ENCODE measurements around the gene PLXDC1. TPM values are rescaled to one million over a fixed set of nuclear protein-coding genes. Genes with fewer than 3 reads are reported as not detected.
"Not testable (repeated sequence)": the region's sequence is repeated elsewhere in the genome, so short reads cannot be mapped to it uniquely, and the experiment has no call there.

The PLXDC1 gene
- polyA plus RNA-seq, 3 donors from 2014 or later: 2.8 to 9.7 (median 6.8) TPM

DNA sequence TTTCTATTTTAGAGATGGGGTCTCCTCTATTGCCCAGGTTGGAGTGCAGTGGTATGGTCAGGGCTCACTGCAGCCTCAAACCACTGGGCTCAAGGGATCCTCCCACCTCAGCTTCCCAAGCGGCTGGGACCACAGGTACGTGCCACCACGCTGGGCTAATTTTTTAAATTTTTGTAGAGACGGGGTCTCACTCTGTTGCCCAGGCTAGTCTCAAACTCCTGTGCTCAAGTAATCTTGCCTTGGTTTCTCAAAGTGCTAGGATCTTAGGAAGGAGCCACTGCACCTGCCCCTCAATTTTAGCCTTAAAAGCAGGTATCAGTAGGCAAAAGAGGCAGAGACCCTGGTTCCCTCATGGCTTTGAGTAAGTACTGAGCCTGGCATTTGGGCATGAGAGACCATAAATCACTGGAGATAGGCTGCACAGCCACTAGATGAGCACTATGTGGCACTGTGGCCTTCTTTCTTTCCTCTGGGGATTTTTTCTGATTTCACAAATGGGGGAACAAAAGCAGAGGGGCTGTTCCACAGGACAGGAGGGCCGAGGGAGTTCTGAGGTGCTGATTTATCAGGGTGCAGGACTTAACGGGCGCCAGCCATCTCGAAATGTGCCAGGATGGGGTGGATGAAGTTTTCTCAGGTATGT lies 82.2 kb downstream of the PLXDC1 start:
- no peak overlapping the region for H3K4me3 Mint-ChIP-seq
- peak; percentile 49 to 63 (median 58) for DNase-seq
- H3K9me3 Mint-ChIP-seq: no peaks in the 10 kb centered on the region
- H3K36me3 Mint-ChIP-seq: peaks cover 0 to 3% (median 3%) of the 10 kb centered on the region in 3 donors
- H3K4me1 Mint-ChIP-seq: peaks cover 6% of the 10 kb centered on the region in 2 donors
- H3K27me3 Mint-ChIP-seq (ENCODE audit: low read depth in 3 of 3): peaks cover 1 to 4% (median 3%) of the 10 kb centered on the region in 3 donors
- peak overlapping the region in 3 of 6 donors; percentile 4 to 82 (median 42) for H3K27ac Mint-ChIP-seq

DNA sequence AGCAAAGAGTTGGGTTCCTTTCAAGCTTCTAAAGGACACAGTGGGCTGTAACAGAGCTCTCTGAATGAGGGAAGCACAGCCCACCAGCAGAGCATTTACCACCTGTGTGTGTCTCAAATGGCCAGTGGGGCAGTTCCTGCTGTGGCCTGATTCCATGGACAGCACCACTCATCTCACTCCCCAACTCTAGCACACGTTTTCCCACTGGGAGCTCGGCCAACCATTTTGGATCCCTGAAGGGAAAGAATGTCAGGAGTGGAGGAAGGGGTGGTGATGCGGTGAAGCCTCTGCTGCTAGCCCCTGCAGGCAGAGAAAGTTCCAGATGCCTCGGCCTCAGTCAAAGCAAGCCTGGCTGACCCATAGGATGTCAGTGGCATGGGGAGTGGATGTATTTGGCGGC lies 86.6 kb downstream of the PLXDC1 start:
- Mint-ChIP-seq H3K4me3 (no peak overlapping the region), H3K27ac (no peak overlapping the region)

DNA sequence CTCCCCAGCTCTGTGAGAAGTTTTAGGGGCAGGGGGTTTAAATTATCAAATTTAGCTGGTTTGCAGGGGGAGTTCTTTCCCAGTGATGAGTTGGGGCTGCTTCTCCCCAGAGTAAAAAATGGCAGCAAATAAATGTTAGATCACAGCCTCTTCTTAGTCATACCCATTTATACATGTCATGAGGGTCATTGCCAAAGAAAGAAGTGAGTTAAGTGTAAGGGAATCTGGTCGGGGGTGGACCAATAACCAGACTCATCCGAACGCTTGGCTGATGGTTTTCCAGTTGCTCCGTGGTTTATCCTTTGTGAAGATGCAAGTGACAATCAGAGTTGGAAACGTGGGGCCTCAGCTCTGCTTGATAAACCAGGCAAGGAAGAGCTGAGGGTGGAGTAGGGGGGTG lies 87.1 kb downstream of the PLXDC1 start:
- no peak for DNase-seq
- Mint-ChIP-seq H3K4me1 (peaks cover under 1 to 3% of the 10 kb centered on the region in 2 donors), H3K27ac (no peak overlapping the region), H3K36me3 (no peaks in the 10 kb centered on the region), H3K27me3 (ENCODE audit: low read depth in 3 of 3) (peaks cover under 1 to 2% (median 1%) of the 10 kb centered on the region in 3 donors), H3K4me3 (no peak overlapping the region), H3K9me3 (no peaks in the 10 kb centered on the region)

More for the DNA sequence above, 86.6 kb downstream of the PLXDC1 start:
- Mint-ChIP-seq H3K9me3 (no peaks in the 10 kb centered on the region), H3K4me1 (peaks cover 3 to 6% of the 10 kb centered on the region in 2 donors), H3K36me3 (no peaks in the 10 kb centered on the region), H3K27me3 (ENCODE audit: low read depth in 3 of 3) (peaks cover 1 to 4% (median 3%) of the 10 kb centered on the region in 3 donors)
- DNase-seq: no peak

DNA sequence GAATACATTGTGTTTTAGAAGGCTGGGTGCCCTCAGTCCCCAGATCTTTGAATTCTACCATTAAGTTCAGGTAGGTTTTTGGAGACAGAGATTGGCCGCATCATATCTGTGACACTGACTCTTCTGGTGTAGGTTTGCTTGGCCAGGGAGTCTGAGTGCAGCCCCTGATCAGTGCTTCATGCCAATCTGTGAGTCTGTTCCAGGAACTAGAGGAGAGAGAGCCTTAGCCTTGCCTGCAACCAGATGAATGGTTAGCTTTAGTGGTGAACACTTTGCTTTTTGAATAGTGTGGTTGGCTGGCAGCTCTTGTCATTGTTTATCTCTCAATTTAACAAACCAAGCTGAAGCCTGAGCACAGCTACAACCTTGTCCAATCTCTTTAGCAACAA lies 87.8 kb downstream of the PLXDC1 start:
- no peak for DNase-seq
- Mint-ChIP-seq H3K36me3 (no peaks in the 10 kb centered on the region), H3K4me3 (no peak overlapping the region), H3K27me3 (ENCODE audit: low read depth in 3 of 3) (peaks cover under 1 to 2% (median 1%) of the 10 kb centered on the region in 3 donors), H3K4me1 (no peaks in the 10 kb centered on the region), H3K27ac (no peak overlapping the region), H3K9me3 (no peaks in the 10 kb centered on the region)

DNA sequence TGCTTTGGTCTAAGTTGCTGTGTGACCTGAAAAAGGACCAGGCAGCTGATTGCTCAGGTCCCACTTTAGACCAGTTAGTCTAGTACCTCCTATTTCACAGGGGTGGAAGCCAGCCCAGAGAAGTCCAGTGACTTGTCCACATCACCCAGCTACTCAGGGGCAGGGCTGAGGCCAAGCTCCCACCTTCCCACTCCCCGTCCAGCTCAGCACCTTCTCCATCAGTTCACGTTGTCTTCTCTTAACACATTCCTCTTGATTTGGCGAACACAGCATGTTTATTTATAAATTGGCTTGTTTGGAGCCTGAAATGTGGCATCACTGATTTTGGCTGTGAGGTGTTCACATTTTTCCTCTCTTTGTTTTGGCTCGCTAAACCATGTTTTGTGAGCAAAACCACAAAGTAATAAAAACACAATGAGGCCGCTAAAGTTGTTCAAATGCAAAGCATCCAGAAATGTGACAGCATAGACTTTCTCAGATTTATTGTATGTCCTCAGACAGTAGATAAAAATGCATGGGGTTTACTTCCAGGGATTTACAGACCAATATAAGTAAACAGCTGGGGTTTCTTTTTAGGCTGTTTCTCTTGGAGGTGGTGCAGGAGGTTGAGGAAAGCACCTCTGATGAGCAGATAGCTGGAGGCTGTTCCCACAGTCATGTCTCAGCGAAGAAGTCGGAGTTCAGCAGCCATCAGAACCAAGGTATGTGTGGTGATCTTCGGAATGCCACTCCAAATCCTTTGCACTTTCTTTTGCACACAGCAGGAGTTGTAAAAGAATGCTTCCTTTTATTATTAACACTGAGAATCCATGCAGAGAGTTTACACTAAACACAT lies 88.4 kb downstream of the PLXDC1 start:
- Mint-ChIP-seq H3K27ac (no peak overlapping the region), H3K4me3 (no peak overlapping the region), H3K4me1 (peaks cover 0 to 2% of the 10 kb centered on the region in 2 donors), H3K9me3 (no peaks in the 10 kb centered on the region), H3K36me3 (no peaks in the 10 kb centered on the region), H3K27me3 (ENCODE audit: low read depth in 3 of 3) (peaks cover 1 to 2% (median 1%) of the 10 kb centered on the region in 3 donors)
- DNase-seq: no peak

DNA sequence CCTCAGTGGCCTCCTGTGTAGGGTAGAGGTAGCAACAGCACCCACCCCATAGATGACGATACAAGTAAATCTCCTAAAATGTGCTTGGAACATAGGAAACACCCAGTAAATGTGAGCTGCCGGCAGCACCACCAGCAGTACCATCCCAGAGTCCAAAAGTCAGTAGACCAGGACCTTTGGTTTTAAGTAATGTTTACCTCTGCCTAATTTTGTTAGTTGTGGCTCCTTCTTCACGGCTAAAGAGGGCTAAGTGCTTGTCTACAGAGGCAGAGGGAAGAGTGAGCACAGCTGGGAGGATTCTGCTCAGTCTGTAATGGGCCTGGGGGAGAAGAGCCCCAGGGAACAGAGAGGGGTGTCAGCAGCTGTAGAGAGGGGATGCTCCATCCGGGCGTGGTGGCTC lies 92.9 kb downstream of the PLXDC1 start:
- Mint-ChIP-seq H3K27me3 (ENCODE audit: low read depth in 3 of 3) (peaks cover 2 to 12% (median 6%) of the 10 kb centered on the region in 3 donors), H3K4me3 (peak overlapping the region in 1 of 5 donors; percentile 59), H3K9me3 (no peaks in the 10 kb centered on the region), H3K36me3 (no peaks in the 10 kb centered on the region), H3K4me1 (peaks cover 9 to 17% of the 10 kb centered on the region in 2 donors), H3K27ac (no peak overlapping the region)
- DNase-seq: no peak

DNA sequence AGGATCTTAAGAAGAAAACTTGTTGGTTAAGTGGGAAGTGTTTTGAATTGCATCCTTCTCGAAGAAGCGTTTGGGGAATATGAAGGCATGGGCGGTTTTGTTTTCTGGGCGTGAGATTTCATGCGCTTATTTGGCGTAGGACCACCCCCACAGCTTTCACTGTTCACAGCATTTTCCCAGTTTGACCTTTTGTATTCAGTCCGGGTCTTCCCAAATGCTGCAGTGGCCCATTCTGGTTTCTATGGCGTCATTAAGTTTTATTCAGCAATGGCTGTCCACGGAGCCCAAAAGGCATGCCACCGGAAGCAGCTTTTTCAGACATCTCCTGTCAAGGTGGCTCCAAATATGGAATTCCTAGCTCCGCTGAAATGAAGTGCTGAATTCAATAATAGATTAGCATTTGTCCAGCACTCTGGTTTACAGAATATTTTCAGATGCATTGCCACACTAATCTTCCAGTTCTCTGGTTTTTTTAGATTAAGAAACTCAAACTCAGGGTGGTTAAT lies 93.7 kb downstream of the PLXDC1 start:
- H3K4me3 Mint-ChIP-seq: peak overlapping the region; percentile 47 to 84 (median 82)
- DNase-seq: no peak
- peaks cover 9 to 17% of the 10 kb centered on the region in 2 donors for H3K4me1 Mint-ChIP-seq
- H3K36me3 Mint-ChIP-seq: no peaks in the 10 kb centered on the region
- peak overlapping the region in 2 of 6 donors; percentile 4 to 21 for H3K27ac Mint-ChIP-seq
- H3K27me3 Mint-ChIP-seq (ENCODE audit: low read depth in 3 of 3): peaks cover 2 to 14% (median 6%) of the 10 kb centered on the region in 3 donors
- H3K9me3 Mint-ChIP-seq: no peaks in the 10 kb centered on the region

DNA sequence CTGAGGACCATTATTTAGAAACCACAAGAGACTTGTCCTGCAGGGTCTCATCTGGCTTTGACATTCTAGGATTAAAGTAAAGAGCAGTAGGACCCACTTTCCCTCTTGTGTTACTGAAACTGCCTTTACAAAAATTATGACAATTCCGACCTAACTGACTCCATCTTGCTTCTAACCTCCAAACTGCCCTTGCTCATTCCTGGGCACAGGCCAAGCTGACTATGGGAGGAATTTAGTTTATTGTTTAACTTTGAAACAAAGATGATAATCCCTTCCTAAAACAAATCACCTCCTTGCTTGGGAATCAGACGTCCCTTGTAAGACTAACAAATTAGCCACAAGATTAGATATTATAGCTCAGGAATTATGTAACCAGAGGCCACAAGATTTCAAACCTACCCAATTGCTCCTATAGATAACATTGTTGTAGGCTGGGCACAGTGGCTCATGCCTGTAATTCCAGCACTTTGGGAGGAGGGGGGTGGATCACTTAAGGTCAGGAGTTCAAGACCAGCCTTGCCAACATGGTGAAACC lies 97.3 kb downstream of the PLXDC1 start:
- Mint-ChIP-seq H3K9me3 (no peaks in the 10 kb centered on the region), H3K4me1 (peaks cover 9 to 17% of the 10 kb centered on the region in 2 donors), H3K4me3 (no peak overlapping the region), H3K27me3 (ENCODE audit: low read depth in 3 of 3) (peaks cover 2 to 14% (median 6%) of the 10 kb centered on the region in 3 donors), H3K27ac (no peak overlapping the region), H3K36me3 (no peaks in the 10 kb centered on the region)
- no peak for DNase-seq

DNA sequence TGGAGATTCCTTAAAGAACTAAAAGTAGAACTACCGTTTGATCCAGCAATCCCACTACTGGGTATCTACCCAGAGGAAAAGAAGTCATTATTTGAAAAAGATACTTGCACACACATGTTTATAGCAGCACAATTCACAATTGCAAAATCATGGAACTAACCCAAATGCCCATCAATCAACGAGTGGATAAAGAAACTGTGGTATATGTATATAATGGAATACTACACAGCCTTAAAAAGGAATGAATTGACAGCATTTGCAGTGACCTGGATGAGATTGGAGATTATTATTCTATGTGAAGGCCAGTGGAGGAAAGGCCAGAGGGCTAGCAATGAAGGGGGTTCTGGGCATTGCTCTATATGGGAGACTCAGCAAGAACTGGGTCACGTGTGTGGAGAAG lies 99.0 kb downstream of the PLXDC1 start:
- H3K27me3 Mint-ChIP-seq (ENCODE audit: low read depth in 3 of 3): peaks cover 2 to 14% (median 5%) of the 10 kb centered on the region in 3 donors
- not testable (repeated sequence) for H3K4me1 Mint-ChIP-seq, H3K4me3 Mint-ChIP-seq, H3K27ac Mint-ChIP-seq, H3K9me3 Mint-ChIP-seq, H3K36me3 Mint-ChIP-seq, DNase-seq

DNA sequence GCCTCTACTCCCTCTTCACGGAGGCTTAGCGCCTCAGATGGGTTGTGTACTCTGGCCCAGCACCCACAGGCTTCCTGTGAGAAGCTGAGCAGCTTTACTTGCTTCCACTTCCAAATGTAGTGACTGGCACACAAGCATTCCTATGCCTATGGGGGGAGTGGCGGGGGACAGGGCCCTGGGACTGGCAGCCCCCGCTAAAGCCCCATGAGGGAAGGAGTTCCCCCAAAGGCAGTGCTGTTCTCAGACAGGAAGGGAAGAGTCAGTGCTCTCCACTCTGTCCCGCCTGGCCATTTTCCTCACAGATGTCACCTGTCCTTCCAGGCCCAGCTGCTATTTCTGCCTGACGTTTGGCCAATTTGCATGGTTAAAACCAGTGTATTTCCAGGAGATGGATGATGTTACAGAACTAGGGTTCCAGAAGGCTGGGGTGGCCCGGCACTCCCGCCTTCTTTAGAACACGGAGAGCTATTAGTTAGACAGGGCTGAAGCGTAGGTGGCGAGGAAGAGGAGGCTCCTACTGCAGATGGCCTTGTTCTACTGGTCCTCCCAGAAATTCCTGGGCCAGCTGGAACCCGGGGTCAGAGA lies 100.3 kb downstream of the PLXDC1 start:
- Mint-ChIP-seq H3K27ac (no peak overlapping the region), H3K4me1 (peaks cover 0 to 1% of the 10 kb centered on the region in 2 donors), H3K36me3 (peaks cover 0 to 3% (median 0%) of the 10 kb centered on the region in 3 donors), H3K4me3 (no peak overlapping the region), H3K9me3 (peaks cover 9 to 22% (median 15%) of the 10 kb centered on the region in 6 donors), H3K27me3 (ENCODE audit: low read depth in 3 of 3) (peaks cover 0 to 6% (median 2%) of the 10 kb centered on the region in 3 donors)
- DNase-seq: no peak

DNA sequence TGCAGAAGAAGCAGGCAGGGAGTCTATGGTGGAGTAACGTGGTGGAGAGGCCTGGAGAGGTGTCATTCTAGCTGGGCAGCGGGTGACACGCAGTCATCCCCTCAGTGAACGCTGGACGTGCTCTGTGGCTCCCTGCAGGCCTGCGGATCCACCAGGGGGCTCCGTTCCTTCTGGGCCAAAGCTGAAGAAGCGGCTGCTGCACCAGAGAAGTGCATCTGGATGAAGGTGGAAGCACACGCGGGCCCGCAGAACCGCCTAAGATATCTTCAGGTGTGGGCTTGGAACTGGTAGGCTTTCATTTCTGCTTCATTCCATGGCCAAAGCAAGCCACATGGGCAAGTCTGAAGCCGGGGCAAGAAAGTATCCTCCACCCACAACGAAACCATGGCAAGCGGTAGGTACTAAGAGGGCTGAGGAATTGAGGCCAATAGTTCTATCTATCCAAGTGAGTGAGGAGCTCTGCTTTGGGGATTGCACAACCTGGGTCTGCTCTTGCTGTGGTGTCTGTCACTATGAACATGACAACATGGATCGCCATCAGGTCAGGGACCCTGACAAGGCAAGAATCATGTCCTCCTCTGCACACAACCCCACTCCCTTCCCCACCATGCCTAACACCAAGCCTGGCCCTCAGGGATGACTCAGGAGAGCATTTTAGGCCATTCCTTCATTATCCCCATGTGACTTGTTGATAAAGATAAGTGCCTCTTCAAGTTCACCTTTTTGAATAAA lies 105.3 kb downstream of the PLXDC1 start:
- Mint-ChIP-seq H3K4me1 (no peaks in the 10 kb centered on the region), H3K4me3 (no peak overlapping the region), H3K27ac (no peak overlapping the region), H3K36me3 (peaks cover 0 to 7% (median 0%) of the 10 kb centered on the region in 3 donors), H3K27me3 (ENCODE audit: low read depth in 3 of 3) (peaks cover 0 to 2% (median 0%) of the 10 kb centered on the region in 3 donors), H3K9me3 (peaks cover 10 to 35% (median 18%) of the 10 kb centered on the region in 6 donors)
- no peak for DNase-seq

DNA sequence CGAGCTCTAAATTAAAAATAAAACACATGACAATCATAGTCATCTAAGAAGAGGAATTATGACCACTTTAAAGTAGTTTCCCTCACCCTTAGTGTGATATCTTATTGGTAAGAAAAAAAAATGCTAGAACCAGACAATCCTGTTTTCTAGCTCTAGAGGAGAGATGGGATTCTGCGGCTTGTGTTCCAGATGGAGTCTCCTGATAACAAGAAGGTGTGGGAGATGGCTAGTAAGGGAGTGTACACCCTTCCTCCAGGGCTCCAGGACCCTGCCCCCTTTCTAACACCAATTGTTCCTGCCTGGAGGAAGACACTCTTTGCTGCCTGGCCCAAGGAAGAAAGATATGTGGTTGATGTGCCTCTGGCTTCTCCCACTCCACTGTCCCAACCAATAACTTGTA lies 115.4 kb downstream of the PLXDC1 start:
- no peak overlapping the region for H3K4me3 Mint-ChIP-seq
- peaks cover 2 to 7% (median 5%) of the 10 kb centered on the region in 3 donors for H3K27me3 Mint-ChIP-seq (ENCODE audit: low read depth in 3 of 3)
- H3K9me3 Mint-ChIP-seq: no peaks in the 10 kb centered on the region
- H3K36me3 Mint-ChIP-seq: no peaks in the 10 kb centered on the region
- DNase-seq: no peak
- no peak overlapping the region for H3K27ac Mint-ChIP-seq
- no peaks in the 10 kb centered on the region for H3K4me1 Mint-ChIP-seq

DNA sequence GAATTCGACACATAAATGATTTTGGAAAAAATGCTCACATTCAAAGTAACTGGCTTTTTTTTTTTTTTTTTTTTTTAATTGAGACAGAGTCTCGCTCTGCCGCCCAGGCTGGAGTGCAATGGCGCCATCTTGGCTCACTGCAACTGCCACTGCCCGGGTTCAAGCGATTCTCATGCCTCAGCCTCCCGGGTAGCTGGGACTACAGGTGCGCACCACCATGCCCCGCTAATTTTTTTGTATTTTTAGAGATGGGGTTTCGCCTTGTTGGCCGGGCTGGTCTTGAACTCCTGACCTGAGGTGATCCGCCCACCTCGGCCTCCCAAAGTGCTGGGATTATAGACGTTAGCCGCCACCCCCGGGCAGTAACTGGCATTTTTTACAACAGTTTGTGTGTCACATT lies 115.9 kb downstream of the PLXDC1 start:
- DNase-seq; H3K27ac Mint-ChIP-seq; H3K27me3 Mint-ChIP-seq (ENCODE audit: low read depth in 3 of 3); H3K9me3 Mint-ChIP-seq; H3K36me3 Mint-ChIP-seq; H3K4me1 Mint-ChIP-seq; H3K4me3 Mint-ChIP-seq: not testable (repeated sequence)
